ENCODE data around the gene MICB.
A peak's percentile ranks its signal among the peaks of the same experiment; 100 is the strongest.
"Not testable (repeated sequence)": the region's sequence is repeated elsewhere in the genome, so short reads cannot be mapped to it uniquely, and the experiment has no call there.

MICB gene

DNA sequence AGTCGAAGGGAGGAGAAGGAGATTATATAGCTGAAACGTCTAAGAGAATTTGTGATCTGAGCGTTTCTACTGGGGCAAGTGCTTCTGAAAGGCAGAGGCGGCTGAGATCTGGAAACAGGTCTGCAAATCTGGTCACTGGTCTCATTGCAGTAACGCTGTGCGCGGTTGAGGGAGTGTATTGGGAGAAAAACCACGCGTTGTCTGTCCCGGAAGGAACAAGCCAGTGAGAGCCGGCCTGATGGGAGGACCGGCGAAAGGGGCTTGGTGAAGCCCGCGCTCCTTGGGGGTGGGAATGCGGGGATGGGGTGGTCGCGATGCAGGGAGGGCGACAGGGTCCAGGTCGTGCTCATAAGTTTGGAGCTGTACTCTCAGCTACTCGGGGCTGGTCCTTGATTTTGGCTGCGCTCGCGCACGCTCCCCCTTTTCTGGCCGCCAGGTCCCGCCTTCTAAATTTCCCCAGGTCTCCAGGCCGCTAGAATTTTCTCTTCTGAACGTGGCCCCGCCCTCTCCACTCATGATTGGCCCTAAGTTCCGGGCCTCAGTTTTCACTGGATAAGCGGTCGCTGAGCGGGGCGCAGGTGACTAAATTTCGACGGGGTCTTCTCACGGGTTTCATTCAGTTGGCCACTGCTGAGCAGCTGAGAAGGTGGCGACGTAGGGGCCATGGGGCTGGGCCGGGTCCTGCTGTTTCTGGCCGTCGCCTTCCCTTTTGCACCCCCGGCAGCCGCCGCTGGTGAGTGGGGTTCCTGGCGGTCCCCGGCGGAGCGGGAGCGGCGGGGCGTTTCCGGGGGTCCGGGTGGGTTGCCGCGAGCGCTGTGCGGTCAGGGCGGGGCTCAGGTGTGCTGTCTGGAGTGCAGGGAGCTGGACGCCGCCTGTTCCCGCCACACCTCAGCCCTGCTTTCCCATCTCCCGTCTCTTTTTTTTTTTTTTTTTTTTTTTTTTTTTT is at the start of gene MICB:
Gene MICB, plus strand, starts transcription at position 615 of the 946 bp plus-strand sequence. Its CDS starts 49 bp downstream, at position 664.
- DNase-seq (ENCODE audit: low read depth): peak; percentile 76

DNA sequence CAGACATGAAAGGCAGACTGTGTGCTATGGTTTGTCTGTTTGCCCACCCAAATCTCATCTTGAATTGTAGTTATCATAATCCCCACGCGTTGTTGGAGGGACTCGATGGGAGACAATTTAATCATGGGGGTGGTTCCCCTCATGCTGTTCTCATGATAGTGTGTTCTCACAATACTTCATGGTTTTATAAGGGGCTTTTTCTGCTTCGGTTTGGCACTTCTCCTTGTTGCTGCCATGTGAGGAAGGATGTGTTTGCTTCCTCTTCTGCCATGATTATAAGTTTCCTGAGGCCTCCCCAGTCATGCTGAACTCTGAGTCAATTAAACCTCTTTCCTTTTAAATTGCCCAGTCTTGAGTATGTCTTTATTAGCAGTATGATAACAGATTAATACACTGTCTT is 47.2 kb upstream of the MICB start:
- DNase-seq (ENCODE audit: low read depth): no peak

DNA sequence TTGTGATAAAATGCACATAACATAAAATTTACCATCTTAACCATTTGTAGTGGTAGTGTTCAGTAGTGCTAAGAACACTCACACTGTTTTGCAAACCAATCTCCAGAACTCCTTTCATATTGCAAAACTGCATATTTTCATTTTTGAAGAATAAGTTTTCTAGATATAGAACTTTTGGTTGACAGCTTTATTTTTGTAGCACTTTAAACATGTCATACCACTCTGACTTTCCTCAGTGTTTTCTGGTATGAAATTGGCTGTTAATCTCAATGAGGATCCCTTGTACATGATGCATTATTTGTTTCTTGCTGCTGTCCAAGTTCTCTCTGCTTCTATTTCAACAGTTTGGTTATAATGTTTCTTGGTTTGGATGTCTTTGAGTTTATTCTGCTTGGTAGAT is 45.1 kb upstream of the MICB start:
- DNase-seq (ENCODE audit: low read depth): no peak

DNA sequence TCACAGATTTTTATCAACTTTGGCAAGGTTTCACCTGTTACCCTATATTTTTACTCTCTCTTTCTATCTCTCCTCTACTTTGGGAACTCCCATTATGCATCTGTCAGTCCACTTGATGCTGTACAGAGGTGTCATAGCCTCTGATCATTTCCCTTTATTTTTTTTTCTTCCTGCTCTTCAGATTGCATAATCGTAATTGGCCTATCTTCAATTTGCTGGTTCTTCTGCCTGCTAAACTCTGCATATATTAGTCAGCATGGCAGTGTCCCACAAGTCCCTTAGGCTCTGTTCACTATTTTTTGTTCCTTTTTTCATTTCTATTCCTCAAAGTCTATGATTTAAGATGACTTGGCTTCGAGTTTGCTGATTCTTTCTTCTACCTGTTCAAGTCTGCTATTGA is 44.7 kb upstream of the MICB start:
- no peak for DNase-seq (ENCODE audit: low read depth)

DNA sequence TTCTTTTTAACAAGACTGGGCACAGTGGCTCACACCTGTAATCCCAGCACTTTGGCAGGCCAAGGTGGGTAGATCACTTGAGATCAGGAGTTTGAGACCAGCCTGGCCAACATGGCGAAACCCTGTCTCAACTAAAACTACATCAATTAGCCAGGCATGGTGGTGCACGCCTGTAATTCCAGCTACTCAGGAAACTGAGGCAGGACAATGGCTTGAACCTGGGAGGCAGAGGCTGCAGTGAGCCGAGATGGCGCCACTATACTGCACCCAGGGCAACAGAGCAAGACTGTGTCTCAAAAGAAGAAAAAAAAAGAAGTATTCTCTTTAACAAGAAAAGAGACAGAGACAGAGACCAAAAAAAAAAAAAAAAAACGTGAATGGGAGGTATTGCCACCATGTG is 38.1 kb upstream of the MICB start:
- not testable (repeated sequence) for DNase-seq (ENCODE audit: low read depth)

DNA sequence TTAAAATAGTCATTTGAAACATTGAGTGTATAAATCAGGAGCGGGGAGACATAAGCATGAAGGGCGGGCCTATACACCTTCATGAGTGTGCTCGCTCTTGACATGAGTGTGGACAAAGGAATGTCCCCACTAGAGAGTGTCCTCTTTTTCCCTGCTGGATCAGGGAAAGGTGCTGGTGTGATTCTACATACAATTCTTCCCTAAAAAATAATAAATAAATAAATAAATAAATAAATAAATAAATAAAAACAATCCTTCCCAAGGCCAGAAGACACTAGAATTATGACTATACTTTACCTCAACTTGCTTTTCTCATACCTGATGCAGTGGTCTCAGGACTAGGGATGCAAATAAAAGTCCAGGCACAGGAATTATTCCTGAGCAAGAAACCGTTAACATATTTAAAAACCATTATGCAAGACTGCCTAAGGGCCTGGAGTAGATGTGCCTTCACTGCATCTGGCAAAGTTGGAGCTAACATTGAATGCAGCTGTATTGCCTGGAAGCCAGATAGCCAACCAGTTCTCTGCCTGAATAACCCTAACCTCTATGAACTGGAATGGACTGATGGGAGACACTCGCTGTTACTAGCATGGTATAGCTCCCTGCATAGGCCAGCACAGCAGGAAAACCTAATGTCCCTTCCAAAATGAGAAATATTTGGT is 37.5 kb upstream of the MICB start:
- no peak for DNase-seq (ENCODE audit: low read depth)

DNA sequence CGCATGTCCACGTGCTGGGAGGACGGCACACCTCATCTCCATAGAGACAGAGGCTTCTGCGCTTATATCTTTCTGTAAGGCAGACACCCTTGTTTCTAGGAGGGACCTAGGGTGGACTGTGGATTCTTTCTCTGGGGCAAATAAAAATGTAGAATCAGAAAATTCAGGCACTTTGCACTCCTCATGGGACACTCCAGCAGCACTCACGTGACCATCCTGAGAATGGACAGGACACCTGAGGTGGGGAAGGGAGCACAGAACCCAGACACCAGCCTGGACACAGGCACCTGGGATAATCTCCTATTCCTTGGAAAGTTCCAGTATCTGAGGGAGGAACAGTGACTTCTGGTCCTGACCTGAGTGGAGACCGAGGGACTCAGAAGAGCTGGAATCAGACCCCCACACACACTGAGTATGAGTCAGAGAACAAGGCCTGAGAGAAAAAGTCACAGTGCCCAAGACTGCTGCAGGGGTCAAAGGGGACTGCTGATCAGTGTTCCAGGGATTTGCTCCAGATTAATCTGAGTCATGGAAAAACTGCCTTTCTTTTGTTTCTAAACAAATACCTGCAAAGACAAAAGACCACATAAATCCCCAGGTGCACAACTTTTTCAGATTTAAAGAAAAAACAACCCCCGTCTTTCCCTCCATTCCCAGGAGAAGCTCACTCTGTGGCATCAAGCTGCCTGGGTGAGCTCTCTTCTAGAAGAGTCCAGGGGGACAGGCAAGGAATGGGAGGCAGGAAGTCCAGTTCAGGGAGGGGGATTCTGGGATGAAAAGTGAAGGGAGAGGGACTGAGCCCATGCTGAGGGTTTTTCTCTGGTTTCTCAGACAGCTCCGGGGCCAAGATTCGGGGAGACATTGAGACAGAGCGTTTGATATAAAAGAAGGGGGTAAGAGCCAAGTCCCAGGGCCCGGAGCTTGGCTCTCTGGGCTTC is 35.6 kb upstream of the MICB start:
- no peak for DNase-seq (ENCODE audit: low read depth)

DNA sequence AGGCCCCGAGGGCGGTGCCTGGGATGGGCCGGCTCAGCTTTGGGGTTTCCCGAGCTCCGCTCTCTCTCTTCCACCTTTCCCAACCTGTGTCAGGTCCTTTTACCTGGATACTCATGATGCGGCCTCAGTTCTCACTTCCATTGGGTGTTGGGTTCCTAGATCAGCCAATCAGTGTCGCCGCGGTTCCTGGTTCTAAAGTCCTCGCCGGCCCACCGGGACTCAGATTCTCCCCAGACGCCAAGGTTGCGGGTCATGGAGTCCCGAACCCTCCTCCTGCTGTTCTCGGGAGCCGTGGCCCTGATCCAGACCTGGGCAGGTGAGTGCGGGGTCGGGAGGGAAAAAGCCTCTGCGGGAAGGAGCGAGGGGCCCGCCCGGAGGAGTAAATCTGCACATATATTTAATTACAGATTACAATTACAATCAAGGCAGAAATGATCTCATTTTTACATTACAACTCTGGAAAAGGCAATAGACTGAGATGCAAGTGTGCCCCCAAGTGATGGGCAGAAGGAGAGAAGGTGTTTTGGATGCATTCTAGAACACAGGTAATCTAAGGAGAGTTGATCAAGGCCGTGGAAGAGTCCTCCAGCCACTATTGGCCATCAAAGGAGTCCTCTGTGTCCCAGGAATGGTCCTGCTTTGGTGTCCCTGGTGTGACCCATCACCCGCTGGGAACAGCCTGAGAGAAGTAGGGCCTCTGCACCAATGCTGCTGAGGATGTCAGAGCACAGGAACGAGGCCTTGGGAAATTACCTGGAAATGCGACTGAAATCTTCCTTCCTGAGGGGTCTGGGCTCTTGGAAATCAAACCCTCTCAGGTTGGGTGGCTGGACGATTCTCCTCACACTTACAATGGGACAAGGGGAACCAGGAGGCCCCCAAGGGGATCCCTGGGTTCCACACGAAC is 34.7 kb upstream of the MICB start:
- peak; percentile 82 for DNase-seq (ENCODE audit: low read depth)

DNA sequence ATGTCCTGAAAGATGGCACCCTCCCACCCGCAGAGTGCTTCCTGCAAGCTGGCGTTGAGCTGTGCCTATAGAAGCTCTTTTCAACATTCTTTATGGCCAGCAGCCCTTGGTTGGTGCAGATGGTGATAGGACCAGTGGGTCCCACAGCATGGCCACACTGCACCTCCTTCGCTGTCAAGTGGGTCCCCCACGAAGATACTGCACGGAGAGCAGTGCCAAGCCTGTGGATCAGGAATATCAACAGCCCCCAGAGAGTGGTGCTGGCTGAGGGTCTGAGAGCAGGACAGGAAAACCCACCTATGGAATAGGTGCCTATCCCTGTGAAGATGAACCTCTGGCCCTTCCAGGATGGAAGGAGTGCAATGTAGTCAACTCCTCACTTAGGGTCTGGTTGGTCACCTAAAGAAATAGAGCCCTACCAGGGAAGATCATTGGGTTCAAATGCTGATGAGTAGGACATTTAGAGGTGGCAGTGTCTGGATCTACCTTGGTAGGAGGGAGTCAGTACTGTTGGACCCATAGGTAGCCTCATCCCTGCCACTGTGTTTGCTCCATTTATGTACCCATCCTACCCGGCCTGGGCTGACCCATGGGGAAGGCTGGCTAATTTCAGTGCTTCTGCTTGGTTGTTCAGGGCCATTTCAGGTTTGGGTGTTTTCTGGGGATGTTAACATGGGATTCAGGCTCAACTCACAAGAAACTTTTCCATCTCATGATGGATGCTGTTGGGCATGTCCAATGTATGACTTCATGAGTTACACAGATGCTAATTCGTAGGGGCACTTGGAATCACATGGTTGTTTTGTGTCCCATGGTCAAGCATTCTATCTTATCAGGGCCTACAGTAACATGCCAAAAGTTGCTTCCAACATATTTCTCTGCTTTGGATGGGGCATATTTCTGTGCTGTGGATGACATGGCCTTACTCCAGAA is 33.4 kb upstream of the MICB start:
- DNase-seq (ENCODE audit: low read depth): no peak

DNA sequence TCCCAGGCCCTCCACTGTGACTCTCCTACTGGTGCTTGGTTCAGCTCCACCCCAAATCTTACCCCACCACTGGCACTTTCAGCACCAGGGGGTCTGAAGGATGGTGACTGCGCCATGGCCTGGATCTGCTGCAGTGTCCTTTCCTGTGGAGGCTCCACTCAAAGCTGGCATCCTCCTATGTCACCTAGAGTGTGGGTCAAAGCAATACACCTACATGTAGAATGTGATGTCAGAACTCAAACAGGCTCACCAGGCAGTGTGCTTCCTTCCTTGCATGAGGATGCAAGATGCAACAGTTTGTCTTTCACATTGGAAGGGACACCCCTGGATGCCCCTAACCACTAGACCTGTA is 32.8 kb upstream of the MICB start:
- DNase-seq (ENCODE audit: low read depth): no peak

DNA sequence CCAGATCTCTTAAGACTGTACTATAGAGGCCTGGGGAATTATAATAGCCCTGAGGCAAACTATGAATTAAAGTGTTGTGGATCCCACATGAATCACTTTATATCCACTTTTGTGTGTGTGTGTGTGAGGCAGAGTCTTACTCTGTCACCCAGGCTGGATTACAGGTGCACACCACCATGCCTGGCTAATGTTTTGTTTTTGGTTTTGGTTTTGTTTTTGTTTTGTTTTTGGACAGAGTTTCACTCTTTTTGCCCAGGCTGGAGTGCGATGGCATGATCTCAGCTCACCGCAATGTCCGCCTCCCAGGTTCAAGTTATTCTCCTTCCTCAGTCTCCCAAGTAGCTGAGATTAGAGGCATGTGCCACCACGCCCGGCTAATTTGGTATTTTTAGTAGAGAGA is 32.2 kb upstream of the MICB start:
- DNase-seq (ENCODE audit: low read depth): no peak

DNA sequence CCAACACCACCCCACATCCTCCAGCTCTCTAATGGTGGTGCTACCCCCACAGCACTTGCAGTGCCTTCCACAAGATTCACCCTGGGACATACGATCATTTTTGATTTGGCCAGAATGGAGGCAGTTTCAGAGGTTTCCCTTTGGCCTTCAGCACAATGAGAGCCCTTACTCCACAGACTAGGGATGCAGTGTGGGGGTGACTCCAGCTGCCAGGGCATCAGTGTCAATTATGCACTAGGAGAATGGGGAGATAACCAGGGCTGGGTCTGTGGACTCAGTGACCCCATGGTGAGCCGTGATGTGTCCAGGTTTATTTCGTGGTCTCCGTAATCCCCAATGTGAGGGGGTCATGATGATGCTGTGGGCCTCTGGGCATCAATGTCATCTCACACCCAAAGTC is 31.5 kb upstream of the MICB start:
- DNase-seq (ENCODE audit: low read depth): no peak

DNA sequence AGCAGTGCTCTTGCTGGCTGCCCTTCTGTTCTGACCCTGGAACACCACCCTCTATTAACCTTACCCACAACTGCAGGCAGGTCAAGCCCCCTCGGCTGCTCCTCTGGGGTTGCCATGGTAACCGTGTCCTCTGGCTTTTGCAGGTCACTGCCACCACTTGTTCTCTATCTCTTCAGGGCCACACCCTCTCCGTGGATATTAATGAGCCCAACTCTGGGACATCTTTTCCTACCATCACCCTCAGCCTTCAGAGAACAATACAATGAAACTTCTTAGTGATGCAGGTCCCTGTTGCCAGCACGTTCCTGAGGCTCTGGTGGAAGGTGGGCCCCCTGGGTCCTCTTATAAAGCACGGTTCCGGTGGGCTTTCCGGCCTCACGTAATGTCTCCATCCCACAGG is 30.8 kb upstream of the MICB start:
- no peak for DNase-seq (ENCODE audit: low read depth)

DNA sequence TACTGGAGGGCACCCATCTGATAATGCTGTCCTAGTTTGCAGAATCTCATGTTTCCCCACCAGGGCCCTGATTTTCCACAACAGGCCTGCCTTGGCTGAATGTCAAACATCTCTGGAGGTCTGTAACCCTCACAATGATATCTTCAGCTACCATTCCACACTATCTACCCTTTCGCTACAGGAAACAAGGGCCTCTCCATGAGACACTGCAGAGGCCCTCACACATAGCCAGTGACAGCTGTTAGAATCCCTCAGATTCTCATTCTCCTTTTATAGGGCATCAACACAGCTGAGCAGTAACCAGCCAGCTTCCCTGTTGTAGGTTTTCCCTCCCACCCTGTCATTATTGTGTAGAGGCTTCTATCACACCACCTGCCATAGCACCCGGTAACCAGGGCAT is 29.6 kb upstream of the MICB start:
- no peak for DNase-seq (ENCODE audit: low read depth)

DNA sequence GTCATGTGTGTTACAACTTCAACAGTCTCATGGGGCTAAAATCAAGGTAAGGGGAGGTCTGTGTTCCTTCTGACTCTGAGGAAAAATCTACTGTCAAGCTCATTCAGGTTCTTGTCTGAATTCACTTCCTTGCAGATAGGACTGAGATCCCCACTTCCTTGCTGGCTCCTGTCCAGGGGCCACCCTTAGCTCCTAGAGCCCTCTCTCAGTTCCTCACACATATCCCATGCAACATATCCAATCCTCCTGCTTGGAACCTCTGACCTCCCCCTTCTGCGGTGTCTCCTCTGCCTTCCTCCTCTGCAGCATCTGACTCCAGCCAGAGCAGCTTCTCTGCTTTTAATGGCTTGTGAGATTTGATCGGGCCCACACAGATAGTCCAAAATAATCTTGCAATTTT is 27.1 kb upstream of the MICB start:
- no peak for DNase-seq (ENCODE audit: low read depth)

DNA sequence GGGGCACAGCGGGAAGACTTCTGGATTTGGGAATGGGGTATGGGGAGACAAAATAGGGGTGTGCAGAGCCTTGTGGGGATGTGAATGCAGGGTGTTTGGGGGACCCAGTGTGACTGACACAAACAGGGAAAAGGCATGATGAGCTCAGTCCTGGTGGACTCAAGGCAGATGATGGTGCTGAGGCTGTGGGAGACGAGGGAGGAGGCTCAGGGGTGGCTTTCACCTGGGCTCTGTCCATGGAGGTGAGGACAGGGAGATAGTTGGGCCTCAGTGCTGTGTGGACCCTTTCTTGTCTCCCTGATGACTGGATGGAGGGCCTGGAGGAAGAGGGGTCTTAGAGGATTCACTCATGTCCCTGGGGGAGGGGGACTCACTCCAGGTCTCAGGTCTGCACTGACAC is 26.2 kb upstream of the MICB start:
- no peak for DNase-seq (ENCODE audit: low read depth)

DNA sequence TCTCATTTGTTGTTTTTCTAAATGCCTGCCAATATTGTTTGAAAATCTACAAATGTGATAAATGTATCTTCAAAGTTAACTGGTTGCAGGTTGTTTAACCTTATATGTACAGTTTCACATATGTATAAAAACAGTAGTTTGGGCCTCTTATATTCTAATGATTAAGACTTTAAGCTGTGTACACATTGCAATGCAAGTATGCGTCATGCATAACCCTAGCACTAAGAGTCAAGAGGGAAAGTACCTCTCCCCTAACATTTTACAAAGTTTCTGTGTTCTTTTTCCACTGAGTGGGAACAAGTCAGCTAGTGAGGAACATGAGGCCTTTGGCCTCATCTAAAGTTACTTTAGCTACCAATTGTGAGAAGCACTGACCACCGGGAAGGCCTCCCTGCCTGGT is 25.7 kb upstream of the MICB start:
- no peak for DNase-seq (ENCODE audit: low read depth)

DNA sequence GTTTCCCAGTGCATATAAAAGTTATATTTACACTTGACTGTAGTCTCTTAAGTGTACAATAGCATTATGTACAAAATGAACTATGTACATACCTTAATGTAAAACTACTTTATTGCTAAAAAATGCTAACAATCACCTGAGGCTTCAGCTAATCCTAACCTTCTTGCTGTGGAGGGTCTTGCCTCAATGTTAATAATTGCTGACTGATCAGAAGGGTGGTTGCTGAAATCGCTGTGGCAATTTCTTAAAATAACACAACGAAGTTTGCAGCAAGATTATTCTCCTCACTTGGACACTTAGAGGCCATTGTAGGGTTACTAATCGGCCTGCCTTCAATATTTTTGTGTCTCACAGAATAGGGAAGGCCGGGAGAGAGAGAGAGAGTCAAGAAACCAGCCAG is 24.7 kb upstream of the MICB start:
- DNase-seq (ENCODE audit: low read depth): no peak

DNA sequence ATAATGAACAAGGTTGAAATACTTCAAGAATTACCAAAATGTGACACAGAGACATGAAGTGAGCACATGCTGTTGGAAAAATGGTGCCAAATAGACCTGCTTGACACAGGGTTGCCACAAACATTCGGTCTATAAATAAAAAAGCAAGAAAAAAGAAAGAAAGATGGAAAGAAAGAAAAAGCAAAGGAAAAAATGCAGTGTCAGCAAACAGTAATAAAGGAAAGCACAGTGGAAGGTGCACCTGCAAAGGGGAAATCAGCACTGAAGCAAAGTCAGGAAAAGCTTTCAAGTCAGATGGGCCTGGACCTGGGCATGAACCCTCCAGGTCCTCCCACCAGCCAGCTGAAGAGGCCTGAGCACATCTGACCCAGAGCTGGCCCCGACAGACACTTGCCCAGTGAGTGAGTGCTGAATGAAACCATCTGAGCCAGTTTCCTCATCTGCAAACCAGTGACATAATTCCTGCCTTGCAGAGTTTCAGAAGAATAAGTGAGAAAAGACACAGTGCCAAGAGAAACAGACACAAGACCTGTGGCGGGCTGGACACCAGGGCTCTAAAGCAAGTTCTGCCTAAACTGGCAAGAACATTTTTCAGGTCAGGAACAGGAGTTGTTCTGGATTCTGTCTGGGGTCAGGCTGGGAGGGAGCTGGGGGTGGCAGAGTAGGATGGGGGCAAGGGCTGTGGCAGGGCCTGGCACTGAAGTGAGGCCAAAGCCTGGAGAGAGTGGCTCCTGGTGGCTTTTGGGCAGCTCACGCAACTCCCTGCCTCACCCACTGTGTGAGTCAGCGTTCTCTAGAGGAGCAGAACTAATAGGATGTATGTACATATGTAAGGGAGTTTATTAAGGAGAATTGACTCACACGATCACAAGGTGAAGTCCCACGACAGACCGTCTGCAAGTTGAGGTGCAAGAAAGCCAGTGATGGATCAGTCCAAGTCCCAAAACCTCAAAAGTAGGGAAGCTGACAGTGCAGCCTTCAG is 23.9 kb upstream of the MICB start:
- no peak for DNase-seq (ENCODE audit: low read depth)
